Osteoblast (primary cell): ENCODE measurements around the gene AP3S2. TPM values are rescaled to one million over a fixed set of nuclear protein-coding genes. Genes with fewer than 3 reads are reported as not detected.
A peak's percentile ranks its signal among the peaks of the same experiment; 100 is the strongest.

Source experiments
- DNase-seq: peaks from one replicate; pipeline ENCODE4 v3.0.0; 2011; ENCODE audit warnings: low spot score, mixed read lengths; ENCODE audit not compliant: insufficient read length; ENCODE audit errors: missing footprints
- H2AFZ ChIP-seq: 2 replicates; pipeline ENCODE4 v1.6.0; 2011; ENCODE audit warnings: mild to moderate bottlenecking, low read length
- H3K27ac ChIP-seq: 2 replicates; pipeline ENCODE4 v1.5.1; 2011; ENCODE audit warnings: mild to moderate bottlenecking, low read depth, low read length, moderate library complexity
- H3K27me3 ChIP-seq: 2 replicates; pipeline ENCODE4 v1.6.0; 2012; ENCODE audit warnings: mild to moderate bottlenecking, control low read depth, inconsistent platforms, low read length, moderate library complexity; ENCODE audit not compliant: insufficient read depth
- H3K36me3 ChIP-seq: 2 replicates; pipeline ENCODE4 v1.5.1; 2011; ENCODE audit warnings: mild to moderate bottlenecking, low read length, control low read depth, moderate library complexity; ENCODE audit not compliant: insufficient read depth
- H3K4me1 ChIP-seq: 2 replicates; pipeline ENCODE4 v1.5.1; 2011; ENCODE audit warnings: mild to moderate bottlenecking, low read length, control low read depth, moderate library complexity; ENCODE audit not compliant: insufficient read depth
- H3K4me2 ChIP-seq: 2 replicates; pipeline ENCODE4 v1.6.0; 2011; ENCODE audit warnings: mild to moderate bottlenecking, low read length; ENCODE audit not compliant: insufficient read depth
- H3K4me3 ChIP-seq: fragments of 200-600 bp; sonication (generic); 3 replicates; pipeline ENCODE4 v1.5.1; 2012; ENCODE audit warnings: mild to moderate bottlenecking, low read length, inconsistent platforms; ENCODE audit not compliant: insufficient read depth
- H3K79me2 ChIP-seq: 2 replicates; pipeline ENCODE4 v1.6.0; 2012; ENCODE audit warnings: mild to moderate bottlenecking, low read length, control low read depth, inconsistent platforms; ENCODE audit not compliant: insufficient read depth
- H3K9me3 ChIP-seq: 2 replicates; pipeline ENCODE4 v1.5.1; 2011; ENCODE audit warnings: low read depth, low read length, control low read depth
- H4K20me1 ChIP-seq: 2 replicates; pipeline ENCODE4 v1.6.0; 2012; ENCODE audit warnings: mild to moderate bottlenecking, low read length, control low read depth; ENCODE audit not compliant: insufficient read depth
- total RNA-seq: library from RNA; depleted of rRNA; stranded (reverse); fragments of >200 nt; gene quantifications from 2 replicates; pipeline ENCODE4 v1.2.3, GENCODE V29; 2012
- TF ChIP-seq, protein P1 (sequence below): IDR thresholded peaks from 2 replicates; pipeline ENCODE4 v1.5.1; 2011; ENCODE audit warnings: mild to moderate bottlenecking, low read depth, low read length, moderate library complexity; ENCODE audit errors: extremely low read depth

The AP3S2 gene
- total RNA-seq, 1 donor = 63.7 TPM

DNA sequence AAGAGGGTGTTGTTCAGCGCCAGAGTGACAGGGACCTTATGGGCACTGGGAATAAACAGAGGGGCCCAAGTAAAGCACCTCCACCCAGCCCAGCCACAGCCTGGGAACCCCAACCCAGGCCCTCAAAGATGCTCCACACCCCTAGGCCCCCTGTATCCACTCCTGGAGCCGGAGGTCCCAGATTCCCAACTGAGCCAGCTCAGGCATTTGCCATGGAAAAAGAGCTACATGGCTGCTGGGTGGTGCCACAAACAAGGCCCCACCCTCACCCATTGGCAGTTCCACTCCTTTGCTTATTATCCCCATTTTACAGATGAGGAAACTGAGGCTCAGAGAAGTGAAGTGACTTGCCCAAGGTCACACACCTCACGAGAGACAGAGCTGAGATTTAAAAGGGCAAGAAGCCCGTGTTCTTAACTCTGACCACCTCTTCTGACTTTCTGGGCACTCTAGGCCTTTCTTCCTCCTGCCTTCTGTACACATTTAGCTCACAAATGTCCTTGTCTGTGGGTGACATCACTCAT, 96.1 kb downstream of the AP3S2 start:
- peaks cover 85% of the 10 kb centered on the region for H3K36me3 ChIP-seq
- H4K20me1 ChIP-seq = peaks cover 31% of the 10 kb centered on the region
- no peaks in the 10 kb centered on the region for H3K9me3 ChIP-seq
- H2AFZ ChIP-seq = no peak overlapping the region
- H3K27ac ChIP-seq = no peak overlapping the region
- H3K27me3 ChIP-seq = no peaks in the 10 kb centered on the region
- H3K79me2 ChIP-seq = peaks cover 30% of the 10 kb centered on the region
- TF ChIP-seq, protein P1, sequence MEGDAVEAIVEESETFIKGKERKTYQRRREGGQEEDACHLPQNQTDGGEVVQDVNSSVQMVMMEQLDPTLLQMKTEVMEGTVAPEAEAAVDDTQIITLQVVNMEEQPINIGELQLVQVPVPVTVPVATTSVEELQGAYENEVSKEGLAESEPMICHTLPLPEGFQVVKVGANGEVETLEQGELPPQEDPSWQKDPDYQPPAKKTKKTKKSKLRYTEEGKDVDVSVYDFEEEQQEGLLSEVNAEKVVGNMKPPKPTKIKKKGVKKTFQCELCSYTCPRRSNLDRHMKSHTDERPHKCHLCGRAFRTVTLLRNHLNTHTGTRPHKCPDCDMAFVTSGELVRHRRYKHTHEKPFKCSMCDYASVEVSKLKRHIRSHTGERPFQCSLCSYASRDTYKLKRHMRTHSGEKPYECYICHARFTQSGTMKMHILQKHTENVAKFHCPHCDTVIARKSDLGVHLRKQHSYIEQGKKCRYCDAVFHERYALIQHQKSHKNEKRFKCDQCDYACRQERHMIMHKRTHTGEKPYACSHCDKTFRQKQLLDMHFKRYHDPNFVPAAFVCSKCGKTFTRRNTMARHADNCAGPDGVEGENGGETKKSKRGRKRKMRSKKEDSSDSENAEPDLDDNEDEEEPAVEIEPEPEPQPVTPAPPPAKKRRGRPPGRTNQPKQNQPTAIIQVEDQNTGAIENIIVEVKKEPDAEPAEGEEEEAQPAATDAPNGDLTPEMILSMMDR = no peak
- H3K4me2 ChIP-seq = no peak overlapping the region
- H3K4me1 ChIP-seq = peaks cover 12% of the 10 kb centered on the region
- no peak overlapping the region for H3K4me3 ChIP-seq
- DNase-seq = peak; percentile 22

DNA sequence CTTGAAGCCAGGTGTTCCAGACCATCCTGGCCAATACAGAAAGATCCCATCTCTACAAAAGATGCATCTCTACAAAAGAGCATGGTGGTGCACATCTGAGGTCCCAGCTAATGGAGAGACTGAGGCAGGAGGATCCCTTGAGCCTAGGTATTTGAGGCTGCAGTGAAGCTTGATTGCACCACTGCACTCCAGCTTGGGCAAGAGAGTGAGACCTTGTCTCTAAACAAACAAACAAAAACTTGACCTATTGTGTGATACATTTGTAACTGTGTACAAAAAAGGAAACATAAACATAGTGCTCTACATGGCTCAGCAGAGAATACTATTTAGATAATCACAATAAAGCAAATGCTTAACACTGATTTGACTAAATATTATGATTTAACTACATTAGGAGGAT, 97.8 kb downstream of the AP3S2 start:
- TF ChIP-seq, protein P1 = no peak
- H3K27ac ChIP-seq = no peak overlapping the region
- H3K4me1 ChIP-seq = peaks cover 12% of the 10 kb centered on the region
- H3K4me2 ChIP-seq = no peak overlapping the region
- peaks cover 26% of the 10 kb centered on the region for H3K79me2 ChIP-seq
- no peak overlapping the region for H3K4me3 ChIP-seq
- H4K20me1 ChIP-seq = peaks cover 26% of the 10 kb centered on the region
- no peak overlapping the region for H2AFZ ChIP-seq
- no peaks in the 10 kb centered on the region for H3K27me3 ChIP-seq
- peaks cover 90% of the 10 kb centered on the region for H3K36me3 ChIP-seq
- DNase-seq = peak; percentile 17
- H3K9me3 ChIP-seq = no peaks in the 10 kb centered on the region

DNA sequence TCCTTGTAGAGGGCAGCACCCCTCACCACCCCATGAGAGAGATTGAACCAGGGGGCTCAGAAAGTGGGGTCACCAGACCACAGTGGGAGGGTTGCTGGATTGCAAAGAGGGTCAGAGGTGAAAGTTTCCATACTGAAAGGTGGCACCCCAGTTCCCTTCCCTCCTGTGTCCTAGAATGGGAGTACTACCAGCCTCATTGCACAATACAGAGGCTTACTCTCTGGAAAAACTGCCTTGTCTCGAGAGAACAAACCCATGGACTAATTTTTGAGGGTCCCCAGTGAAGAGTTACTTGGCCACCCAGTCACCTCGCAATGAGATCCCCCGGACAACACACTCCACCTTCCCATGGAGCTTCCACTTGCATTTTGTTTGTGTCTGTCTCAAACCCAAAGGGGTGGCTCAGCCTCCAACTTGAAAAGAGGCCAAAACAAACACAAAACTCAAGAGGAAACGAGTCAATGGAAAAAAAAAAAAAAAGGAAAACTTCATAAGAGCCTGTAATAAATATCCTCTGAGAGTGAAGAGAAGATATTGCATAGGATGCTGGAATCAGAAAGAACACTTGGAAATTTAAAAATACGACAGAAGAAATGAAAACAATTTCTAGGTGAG, 99.1 kb downstream of the AP3S2 start:
- peaks cover 20% of the 10 kb centered on the region for H3K79me2 ChIP-seq
- H3K36me3 ChIP-seq = peaks cover 90% of the 10 kb centered on the region

More for the DNA sequence above, 99.1 kb downstream of the AP3S2 start:
- Histone ChIP-seq H2AFZ (no peak overlapping the region), H4K20me1 (peaks cover 22% of the 10 kb centered on the region), H3K27ac (peak overlapping the region; percentile 52), H3K4me2 (peak overlapping the region; percentile 17), H3K4me1 (peaks cover 12% of the 10 kb centered on the region), H3K4me3 (no peak overlapping the region), H3K27me3 (no peaks in the 10 kb centered on the region), H3K9me3 (no peaks in the 10 kb centered on the region)
- TF ChIP-seq, protein P1 = no peak
- DNase-seq = peak; percentile 91
